GF-D8 (cell line): Measurements from ENCODE around the gene PSRC1.
"Not testable (repeated sequence)": the region's sequence is repeated elsewhere in the genome, so short reads cannot be mapped to it uniquely, and the experiment has no call there.

Experiments
- DNase-seq: peaks from one replicate; lab custom pipeline; 2025; lab: John Stamatoyannopoulos, UW

The PSRC1 gene

GRCh38 chr1:109295712-109296415 lies 12.9 kb upstream of the PSRC1 start:
- DNase-seq, result no peak

GRCh38 chr1:109294481-109294880 lies 11.5 kb upstream of the PSRC1 start:
- DNase-seq, result no peak

GRCh38 chr1:109293026-109293425 lies 10.1 kb upstream of the PSRC1 start:
- DNase-seq, result no peak

GRCh38 chr1:109292364-109292763 lies 9.4 kb upstream of the PSRC1 start:
- DNase-seq, result no peak

- peak; percentile 27 for DNase-seq
These were observed 8.1 kb upstream of the PSRC1 start for GRCh38 chr1:109290998-109291397.

- DNase-seq, result no peak
These were observed 7.2 kb upstream of the PSRC1 start for GRCh38 chr1:109290137-109290536.

- DNase-seq, result not testable (repeated sequence)
These were observed 3.8 kb upstream of the PSRC1 start for GRCh38 chr1:109286762-109287161.

GRCh38 chr1:109283748-109284600 lies 1.0 kb upstream of the PSRC1 start:
- DNase-seq, result no peak

GRCh38 chr1:109282497-109282951 lies 421 bp downstream of the PSRC1 start:
- no peak for DNase-seq

- peak; percentile 68 for DNase-seq
These were observed 1.1 kb downstream of the PSRC1 start for GRCh38 chr1:109281680-109282496.

GRCh38 chr1:109280862-109281261 lies 2.1 kb downstream of the PSRC1 start:
- no peak for DNase-seq

GRCh38 chr1:109279615-109280278 lies 3.2 kb downstream of the PSRC1 start:
- DNase-seq, result no peak

- peak; percentile 19 for DNase-seq
These were observed 5.3 kb downstream of the PSRC1 start for GRCh38 chr1:109277434-109278204.

GRCh38 chr1:109275706-109276345 lies 7.1 kb downstream of the PSRC1 start:
- no peak for DNase-seq

GRCh38 chr1:109274533-109275476 lies 8.1 kb downstream of the PSRC1 start:
- DNase-seq, result no peak

- DNase-seq, result no peak
These were observed 9.2 kb downstream of the PSRC1 start for GRCh38 chr1:109273570-109274288.

- no peak for DNase-seq
These were observed 10.0 kb downstream of the PSRC1 start for GRCh38 chr1:109272831-109273547.
